IMR-90 (cell line): Measurements from ENCODE around the gene EXD2. TPM values are rescaled to one million over a fixed set of nuclear protein-coding genes. Genes with fewer than 3 reads are reported as not detected.

Experiments
- ATAC-seq: fragments of 200-7000 bp; cut with Tn5 transposase; 2 replicates; pipeline ENCODE4 v1.9.1; 2020; ENCODE audit warnings: low read depth, mild to moderate bottlenecking, moderate library complexity
- BruUV-seq: library from RNA; stranded (reverse); fragments of 400-500 nt; replicated peaks from 2 replicates; lab custom pipeline; 2021; lab: Mats Ljungman, UMichigan
- CTCF ChIA-PET: fragments of 300-600 bp; formaldehyde crosslinking; extraction: SDS; loops from one replicate; lab custom pipeline; 2021; ENCODE audit warnings: antibody characterized with exemption; lab: Yijun Ruan, JAX
- POLR2A ChIA-PET: fragments of 300-600 bp; sonication (Branson Sonifier 250); formaldehyde crosslinking; loops from one replicate; lab custom pipeline; 2022; ENCODE audit warnings: antibody characterized with exemption; ENCODE audit not compliant: unreplicated experiment; lab: Charles Lee
- DNase-seq: peaks from one replicate; pipeline ENCODE4 v3.0.0; 2013
- H2AFZ ChIP-seq: replicated peaks from 2 replicates; pipeline ENCODE3; 2013; ENCODE audit warnings: low read length, mild to moderate bottlenecking; ENCODE audit not compliant: poor library complexity
- H2AK5ac ChIP-seq: 2 replicates; pipeline ENCODE4 v1.6.1; 2013; ENCODE audit warnings: low read depth, low read length, inconsistent platforms
- H2AK9ac ChIP-seq: replicated peaks from 2 replicates; pipeline ENCODE3; 2013; ENCODE audit warnings: mild to moderate bottlenecking, low read depth, low read length, moderate library complexity; ENCODE audit not compliant: poor library complexity
- H2BK120ac ChIP-seq: 2 replicates; pipeline ENCODE4 v1.6.1; 2013; ENCODE audit warnings: low read depth, low read length, inconsistent platforms
- H2BK15ac ChIP-seq: 3 replicates; pipeline ENCODE4 v1.6.1; 2013; ENCODE audit warnings: low read depth, low read length, inconsistent platforms
- H2BK20ac ChIP-seq: 2 replicates; pipeline ENCODE4 v1.6.1; 2013; ENCODE audit warnings: low read depth, mild to moderate bottlenecking, inconsistent platforms, low read length, moderate library complexity
- H2BK5ac ChIP-seq: 2 replicates; pipeline ENCODE4 v1.6.1; 2013; ENCODE audit warnings: mild to moderate bottlenecking, low read depth, low read length, inconsistent platforms; ENCODE audit not compliant: poor library complexity, severe bottlenecking
- H3K14ac ChIP-seq: replicated peaks from 2 replicates; pipeline ENCODE4 v1.6.1; 2013; ENCODE audit warnings: low read depth, low read length, inconsistent platforms
- H3K18ac ChIP-seq: 2 replicates; pipeline ENCODE4 v1.6.1; 2013; ENCODE audit warnings: low read depth, low read length, control low read depth
- H3K23ac ChIP-seq: 2 replicates; pipeline ENCODE4 v1.6.1; 2013; ENCODE audit warnings: low read depth, low read length, inconsistent platforms
- H3K27ac ChIP-seq: 2 replicates; pipeline ENCODE4 v1.5.1; 2013; ENCODE audit warnings: mild to moderate bottlenecking, control low read depth, low read length; ENCODE audit not compliant: insufficient read depth
- H3K27me3 ChIP-seq: 2 replicates; pipeline ENCODE4 v1.6.1; 2013; ENCODE audit warnings: low read length; ENCODE audit not compliant: control insufficient read depth, insufficient read depth
- H3K36me3 ChIP-seq: 2 replicates; pipeline ENCODE4 v1.6.1; 2013; ENCODE audit warnings: low read length, mixed read lengths; ENCODE audit not compliant: control insufficient read depth, insufficient read depth
- H3K4ac ChIP-seq: 2 replicates; pipeline ENCODE4 v1.6.1; 2013; ENCODE audit warnings: low read depth, low read length, inconsistent platforms
- H3K4me1 ChIP-seq: 2 replicates; pipeline ENCODE4 v1.6.1; 2013; ENCODE audit warnings: low read length, mixed read lengths; ENCODE audit not compliant: control insufficient read depth, insufficient read depth
- H3K4me2 ChIP-seq: 2 replicates; pipeline ENCODE4 v1.6.1; 2013; ENCODE audit warnings: low read depth, mild to moderate bottlenecking, control low read depth, low read length, moderate library complexity
- H3K4me3 ChIP-seq: 2 replicates; pipeline ENCODE4 v1.5.1; 2013; ENCODE audit warnings: low read depth, mild to moderate bottlenecking, control low read depth, low read length, moderate library complexity; ENCODE audit not compliant: insufficient read depth
- H3K56ac ChIP-seq: 2 replicates; pipeline ENCODE4 v1.6.1; 2013; ENCODE audit warnings: low read length, inconsistent platforms; ENCODE audit not compliant: insufficient read depth; ENCODE audit errors: extremely low read depth
- H3K79me1 ChIP-seq, 2 experiments: 2 replicates each; pipeline ENCODE4 v1.6.1; 2013; ENCODE audit warnings: low read length in 2 of 2, inconsistent platforms in 1 of 2, low read depth in 1 of 2
- H3K9ac ChIP-seq: 2 replicates; pipeline ENCODE4 v1.6.1; 2013; ENCODE audit warnings: low read depth, low read length, control low read depth
- H3K9me1 ChIP-seq: 2 replicates; pipeline ENCODE4 v1.6.1; 2013; ENCODE audit warnings: low read length, inconsistent platforms; ENCODE audit not compliant: insufficient read depth
- H3K9me3 ChIP-seq: 2 replicates; pipeline ENCODE4 v1.6.1; 2013; ENCODE audit warnings: low read length; ENCODE audit not compliant: control insufficient read depth, insufficient read depth
- H4K20me1 ChIP-seq: 2 replicates; pipeline ENCODE4 v1.6.1; 2013; ENCODE audit warnings: low read length, inconsistent platforms; ENCODE audit not compliant: insufficient read depth
- H4K5ac ChIP-seq: 2 replicates; pipeline ENCODE4 v1.6.1; 2013; ENCODE audit warnings: mild to moderate bottlenecking, low read depth, low read length, control low read depth
- H4K8ac ChIP-seq, 2 experiments: 2 replicates each; pipeline ENCODE4 v1.6.1; 2013; ENCODE audit warnings: low read depth in 2 of 2, low read length in 2 of 2, control low read depth in 1 of 2, inconsistent platforms in 1 of 2
- H4K91ac ChIP-seq: 2 replicates; pipeline ENCODE4 v1.6.1; 2013; ENCODE audit warnings: low read depth, low read length, inconsistent platforms; ENCODE audit not compliant: insufficient read depth
- CTCF ChIP-seq: conservative IDR thresholded peaks from 2 replicates; pipeline ENCODE4 v1.5.1; 2012; ENCODE audit warnings: mild to moderate bottlenecking, low read depth, low read length, improper control_type of control experiment
- FOS ChIP-seq: fragments of 150-350 bp; IDR thresholded peaks from 2 replicates; pipeline ENCODE4 v1.6.1; 2016; ENCODE audit warnings: low read depth, low read length
- WGBS, 2 experiments: methylation state at CpG; one replicate each; pipeline versions ENCODE4 v1.1.5 to v1.1.7; 2013; ENCODE audit warnings: missing lambda C conversion rate in 2 of 2; ENCODE audit not compliant: insufficient read length in 1 of 2; ENCODE audit errors: extremely low coverage in 2 of 2; 5-methylcytosine and 5-hydroxymethylcytosine counted together
- dilution Hi-C: fragments of 300-500 bp; cut with HindIII; formaldehyde crosslinking; loops from one replicate; pipeline ENCODE4 v1.14.3; 2018; ENCODE audit warnings: low sequenced_read_pairs; ENCODE audit not compliant: unreplicated experiment
- in situ Hi-C: fragments of 300-500 bp; cut with MboI; formaldehyde crosslinking; loops from 3 replicates; pipeline ENCODE4 v1.14.3; 2019; ENCODE audit warnings: low sequenced_read_pairs, inconsistent platforms, mixed read lengths
- intact Hi-C: fragments of 100-400 bp; cut with micrococcal nuclease; formaldehyde crosslinking; loops from 2 replicates; pipeline ENCODE4 v1.10.0; 2022
- polyA plus RNA-seq, 3 experiments: library from polyadenylated mRNA; depleted of rRNA; stranded (reverse); fragments of >200 nt; gene quantifications; 2 replicates each; pipeline ENCODE4 v1.2.3, GENCODE V29; 2012; ENCODE audit warnings: low replicate concordance in 1 of 3
- total RNA-seq: library from RNA; depleted of rRNA; stranded (reverse); fragments of >200 nt; gene quantifications from 2 replicates; pipeline ENCODE4 v1.2.3, GENCODE V29; 2012

EXD2 gene
- total and polyA plus RNA-seq, 2 of the 4 experiments (the other 2 are of a cell fraction), result 11.0 to 13.3 TPM

- H2AK9ac ChIP-seq, result peak within 1 kb of the TSS; percentile 48
- no TSS peak for BruUV-seq
- dilution Hi-C loops, result no loop called here
- peak within 1 kb of the TSS; percentile 90 for H2AFZ ChIP-seq
- H3K4me1 ChIP-seq, result peaks cover 2% of the 10 kb centered on the region; the same call in 1 of the 2 replicates
- no peak within 1 kb of the TSS for H3K56ac ChIP-seq
- no peak within 1 kb of the TSS for H3K14ac ChIP-seq
- H3K79me1 ChIP-seq, result no peaks in the 10 kb centered on the region
- no peak for TF ChIP-seq FOS
- peak; percentile 32 for TF ChIP-seq CTCF
- H2BK120ac ChIP-seq, result no peak within 1 kb of the TSS
- peak within 1 kb of the TSS; percentile 57 for H3K4me3 ChIP-seq
- in situ Hi-C loops, result loop anchor here (25.0 kb wide), 1 partner anchor 478 kb away; no protein-coding TSS in a partner anchor
- intact Hi-C loops, result loop anchor here (5.0 kb wide), 1 partner anchor 88 kb away; no protein-coding TSS in a partner anchor
- H3K9me1 ChIP-seq, result peaks cover 7% of the 10 kb centered on the region; the same call in 1 of the 2 replicates
- no peaks in the 10 kb centered on the region for H3K9me3 ChIP-seq
- WGBS, 2 experiments, result 1% methylated on average over 26 of the region's 74 CpGs; no CpG with 5 or more reads in 1 of the 2 experiments
- no peaks in the 10 kb centered on the region for H3K36me3 ChIP-seq
- H2BK5ac ChIP-seq, result no peak within 1 kb of the TSS
- peak; percentile 44 for ATAC-seq
- ChIA-PET CTCF (interaction anchor here (0.6 to 1.8 kb wide), 4 partner anchors 11 to 111 kb away, joined by 3 to 6 read pairs (median 5); no protein-coding TSS in a partner anchor), POLR2A (no interaction called here)
- H3K27ac ChIP-seq, result no peak within 1 kb of the TSS
- no peak within 1 kb of the TSS for H4K8ac ChIP-seq
- no peak within 1 kb of the TSS for H2AK5ac ChIP-seq
- H4K91ac ChIP-seq, result no peak within 1 kb of the TSS
- H3K18ac ChIP-seq, result no peak within 1 kb of the TSS
- H3K27me3 ChIP-seq, result peaks cover 64% of the 10 kb centered on the region
- peaks cover 8% of the 10 kb centered on the region for H4K20me1 ChIP-seq
- H2BK20ac ChIP-seq, result no peak within 1 kb of the TSS
- H3K4me2 ChIP-seq, result peak within 1 kb of the TSS; percentile 94
- H3K4ac ChIP-seq, result no peak within 1 kb of the TSS
- peak within 1 kb of the TSS; percentile 41 for H3K23ac ChIP-seq
- H3K9ac ChIP-seq, result peak within 1 kb of the TSS; percentile 46; the same call in 1 of the 2 replicates
- no peak within 1 kb of the TSS for H2BK15ac ChIP-seq
- H4K5ac ChIP-seq, result no peak within 1 kb of the TSS
- DNase-seq, result peak; percentile 12
Observed at GRCh38 chr14:69259527-69260189, 68.4 kb downstream of the EXD2 start, which contains the start of gene GALNT16. GALNT16 (plus strand) TSS chr14:69260158; CDS start chr14:69260291, 133 bp downstream.
